Epithelial cell of prostate (primary cell): Measurements from ENCODE around the gene ATG9A.
"Not testable (repeated sequence)": the region's sequence is repeated elsewhere in the genome, so short reads cannot be mapped to it uniquely, and the experiment has no call there.

ENCODE experiments used
- DNase-seq: peaks from one replicate; pipeline ENCODE4 v3.0.0-alpha.2; 2011; ENCODE audit warnings: low read depth, low spot score
- H3K27ac ChIP-seq: fragments of 450-650 bp; 2 replicates; pipeline ENCODE4 v1.5.1; 2017; ENCODE audit warnings: mild to moderate bottlenecking

ATG9A gene, protein sequence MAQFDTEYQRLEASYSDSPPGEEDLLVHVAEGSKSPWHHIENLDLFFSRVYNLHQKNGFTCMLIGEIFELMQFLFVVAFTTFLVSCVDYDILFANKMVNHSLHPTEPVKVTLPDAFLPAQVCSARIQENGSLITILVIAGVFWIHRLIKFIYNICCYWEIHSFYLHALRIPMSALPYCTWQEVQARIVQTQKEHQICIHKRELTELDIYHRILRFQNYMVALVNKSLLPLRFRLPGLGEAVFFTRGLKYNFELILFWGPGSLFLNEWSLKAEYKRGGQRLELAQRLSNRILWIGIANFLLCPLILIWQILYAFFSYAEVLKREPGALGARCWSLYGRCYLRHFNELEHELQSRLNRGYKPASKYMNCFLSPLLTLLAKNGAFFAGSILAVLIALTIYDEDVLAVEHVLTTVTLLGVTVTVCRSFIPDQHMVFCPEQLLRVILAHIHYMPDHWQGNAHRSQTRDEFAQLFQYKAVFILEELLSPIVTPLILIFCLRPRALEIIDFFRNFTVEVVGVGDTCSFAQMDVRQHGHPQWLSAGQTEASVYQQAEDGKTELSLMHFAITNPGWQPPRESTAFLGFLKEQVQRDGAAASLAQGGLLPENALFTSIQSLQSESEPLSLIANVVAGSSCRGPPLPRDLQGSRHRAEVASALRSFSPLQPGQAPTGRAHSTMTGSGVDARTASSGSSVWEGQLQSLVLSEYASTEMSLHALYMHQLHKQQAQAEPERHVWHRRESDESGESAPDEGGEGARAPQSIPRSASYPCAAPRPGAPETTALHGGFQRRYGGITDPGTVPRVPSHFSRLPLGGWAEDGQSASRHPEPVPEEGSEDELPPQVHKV

DNA sequence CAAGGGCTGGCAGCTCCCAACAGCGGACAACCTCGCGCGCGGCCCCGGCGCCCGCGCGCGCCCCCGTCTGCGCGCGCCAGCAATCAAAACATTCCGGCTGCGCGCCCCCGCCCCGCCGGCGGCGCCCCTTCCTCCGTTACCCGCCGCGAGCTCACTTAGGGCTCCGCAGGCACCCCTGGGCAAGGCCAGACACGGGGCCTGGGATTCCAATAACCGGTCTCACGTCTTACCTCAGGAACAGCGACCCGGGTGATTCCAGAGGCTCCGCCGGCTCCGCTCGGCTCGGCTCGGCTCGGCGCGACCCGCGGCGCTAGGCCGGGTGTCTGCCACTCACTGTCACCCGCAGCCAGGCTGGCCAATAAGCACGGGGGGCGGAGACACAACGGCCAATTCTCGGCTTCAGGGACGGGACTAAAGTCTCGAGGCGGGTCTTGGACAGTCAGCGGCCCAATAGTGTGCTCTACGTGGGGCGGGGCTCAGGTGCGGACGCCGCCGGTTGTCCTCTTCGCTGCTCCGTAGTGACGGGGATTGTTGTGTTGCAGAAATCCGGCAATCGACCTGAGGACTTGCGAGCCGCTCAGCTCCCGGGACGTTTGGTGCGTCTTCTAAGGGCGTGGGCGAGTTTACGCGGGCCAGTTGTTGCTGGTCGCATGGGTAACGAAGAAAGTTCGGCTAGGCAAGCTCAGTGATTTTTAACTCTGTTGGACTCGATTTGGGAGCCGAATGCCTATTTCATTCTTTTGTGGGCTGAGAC lies at the start of gene ATG9A, which contains the start of gene ANKZF1:
Gene ATG9A (minus strand): TSS at position 332 of the 754 bp plus-strand sequence. CDS start 1,612 bp downstream, outside the sequence.
Gene ANKZF1 (plus strand): TSS at position 502 of the 754 bp plus-strand sequence. CDS start 452 bp downstream, outside the sequence.
- H3K27ac ChIP-seq: peak within 1 kb of the TSS; percentile 92
- DNase-seq: peak; percentile 98

GRCh38 chr2:219278655-219279150 lies 49.3 kb upstream of the ATG9A start:
- no peak for DNase-seq
- peak overlapping the region; percentile 94 for H3K27ac ChIP-seq

- H3K27ac ChIP-seq: peak overlapping the region; percentile 94
- DNase-seq: no peak
Measured at GRCh38 chr2:219277703-219278654, 48.5 kb upstream of the ATG9A start.

- H3K27ac ChIP-seq: peak overlapping the region; percentile 100
- peak; percentile 78 for DNase-seq
Measured at GRCh38 chr2:219274361-219274921, 45.0 kb upstream of the ATG9A start.

DNA sequence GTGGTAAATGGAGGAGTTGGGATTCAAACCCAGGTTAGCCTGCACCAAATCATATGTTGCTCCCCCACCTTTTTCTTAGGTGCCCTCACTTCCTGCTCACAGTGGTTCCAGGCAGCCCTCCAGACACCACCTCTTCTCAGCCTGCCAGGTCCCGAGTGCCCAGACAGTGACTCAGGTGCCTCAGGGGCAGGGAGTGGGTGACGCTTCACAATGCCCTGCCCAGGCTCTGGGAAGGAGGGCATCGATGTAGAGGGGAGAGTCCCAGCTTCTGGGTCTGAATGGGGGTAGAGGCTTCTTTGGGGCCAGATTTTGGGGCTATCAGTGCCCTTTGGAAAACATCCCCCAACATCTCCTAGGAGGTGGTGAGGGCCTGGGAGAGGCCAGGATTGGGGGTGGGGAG lies 44.5 kb upstream of the ATG9A start:
- H3K27ac ChIP-seq: peak overlapping the region; percentile 100
- DNase-seq: peak; percentile 94

DNA sequence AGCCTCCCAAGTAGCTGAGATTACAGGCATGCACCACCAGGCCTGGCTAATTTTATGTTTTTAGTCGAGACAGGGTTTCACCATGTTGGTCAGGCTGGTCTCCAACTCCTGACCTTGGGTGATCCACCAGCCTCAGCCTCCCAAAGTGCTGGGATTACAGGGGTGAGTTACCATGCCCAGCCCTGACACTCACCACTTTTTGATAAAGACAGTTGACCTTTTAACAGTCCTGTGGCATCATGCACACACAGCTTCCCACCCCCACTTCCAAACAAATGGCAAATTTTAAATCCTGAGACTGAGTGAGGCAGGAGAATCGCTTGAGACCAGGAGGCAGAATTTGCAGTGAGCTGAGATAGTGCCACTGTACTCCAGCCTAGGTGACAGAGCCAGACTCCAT lies 43.6 kb upstream of the ATG9A start:
- H3K27ac ChIP-seq: peak overlapping the region; percentile 100
- no peak for DNase-seq

DNA sequence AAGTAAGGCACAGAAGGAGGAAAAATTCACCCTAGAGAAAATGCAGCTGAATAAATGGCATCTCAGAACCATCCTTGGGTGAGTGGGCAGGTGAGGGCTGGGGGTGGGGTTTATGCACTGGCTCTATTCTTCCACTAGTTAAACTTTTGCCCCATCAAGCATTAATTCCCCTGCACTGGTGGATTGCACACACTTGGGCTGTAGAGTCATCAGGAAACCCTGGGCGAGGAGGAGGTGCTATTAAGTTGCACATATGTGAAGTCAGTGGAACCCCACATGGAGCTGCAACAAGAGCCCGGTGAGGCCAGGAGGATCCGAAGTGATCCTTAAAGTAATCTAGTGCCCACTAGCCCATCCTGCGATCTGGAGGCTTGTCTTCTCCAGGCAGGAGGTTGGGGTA lies 42.9 kb upstream of the ATG9A start:
- peak overlapping the region; percentile 100 for H3K27ac ChIP-seq
- no peak for DNase-seq

DNA sequence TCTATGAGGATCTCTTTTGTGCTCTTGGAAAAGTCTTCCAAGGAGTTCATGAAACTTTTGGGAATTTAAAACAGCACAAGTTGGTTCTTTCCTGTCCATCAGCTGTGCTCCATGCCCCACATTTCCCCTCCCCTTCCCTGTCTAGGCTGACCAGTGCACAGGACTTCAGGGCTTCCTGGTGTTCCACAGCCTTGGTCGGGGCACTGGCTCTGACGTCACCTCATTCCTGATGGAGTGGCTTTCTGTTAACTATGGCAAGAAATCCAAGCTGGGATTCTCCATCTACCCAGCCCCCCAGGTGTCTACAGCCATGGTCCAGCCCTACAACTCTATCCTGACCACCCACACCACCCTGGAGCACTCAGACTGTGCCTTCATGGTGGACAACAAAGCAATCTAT lies 41.6 kb upstream of the ATG9A start:
- no peak for DNase-seq
- no peak overlapping the region for H3K27ac ChIP-seq

DNA sequence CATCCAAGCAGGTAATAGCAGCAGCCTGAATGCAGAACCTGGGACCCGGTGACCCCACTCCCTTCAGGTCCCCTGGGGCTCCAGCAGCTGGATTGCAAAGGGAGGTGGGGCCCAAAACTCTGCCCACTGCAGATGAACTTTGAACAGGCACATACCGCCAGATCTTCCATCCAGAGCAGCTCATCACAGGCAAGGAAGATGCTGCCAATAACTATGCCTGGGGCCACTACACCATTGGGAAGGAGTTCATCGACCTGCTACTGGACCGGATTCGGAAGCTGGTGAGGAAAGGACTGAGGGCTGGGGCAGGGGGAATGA lies 40.6 kb upstream of the ATG9A start:
- no peak for DNase-seq
- H3K27ac ChIP-seq: peak overlapping the region; percentile 34

DNA sequence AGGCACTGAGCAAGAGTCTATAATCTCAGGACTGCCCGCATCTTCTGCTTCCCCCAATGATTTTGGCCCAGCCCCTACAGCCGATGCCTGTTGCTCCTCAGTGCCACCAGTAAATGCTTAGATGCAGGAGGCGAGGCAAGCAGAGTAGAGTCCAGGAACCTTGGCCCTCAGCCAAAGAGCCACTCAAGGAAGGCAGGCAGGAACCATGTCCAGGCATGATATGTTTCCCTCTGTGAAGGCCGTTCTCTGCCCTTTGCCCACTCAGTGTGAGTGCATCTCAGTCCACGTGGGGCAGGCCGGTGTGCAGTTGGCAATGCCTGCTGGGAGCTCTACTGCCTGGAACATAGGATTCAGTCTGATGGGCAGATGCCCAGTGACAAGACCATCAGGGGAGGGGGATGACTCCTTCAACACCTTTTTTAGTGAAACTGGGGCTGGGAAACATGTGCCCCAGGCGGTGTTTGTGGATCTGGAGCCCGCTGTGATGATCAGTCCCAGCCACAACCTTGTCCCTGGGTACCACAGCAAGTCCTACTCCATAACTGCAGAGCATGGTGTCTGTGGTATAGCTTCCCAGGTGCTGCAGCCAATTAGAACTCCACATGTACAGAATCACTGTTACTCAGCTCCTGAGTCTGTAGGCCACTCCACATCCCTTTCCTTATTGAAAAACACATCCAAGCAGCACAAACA lies 40.1 kb upstream of the ATG9A start:
- no peak for DNase-seq
- H3K27ac ChIP-seq: peak overlapping the region; percentile 34

- no peak overlapping the region for H3K27ac ChIP-seq
- no peak for DNase-seq
Measured at GRCh38 chr2:219268294-219268693, 38.9 kb upstream of the ATG9A start.

GRCh38 chr2:219266886-219267285 lies 37.5 kb upstream of the ATG9A start:
- DNase-seq: no peak
- no peak overlapping the region for H3K27ac ChIP-seq

GRCh38 chr2:219266232-219266631 lies 36.8 kb upstream of the ATG9A start:
- no peak overlapping the region for H3K27ac ChIP-seq
- DNase-seq: no peak

DNA sequence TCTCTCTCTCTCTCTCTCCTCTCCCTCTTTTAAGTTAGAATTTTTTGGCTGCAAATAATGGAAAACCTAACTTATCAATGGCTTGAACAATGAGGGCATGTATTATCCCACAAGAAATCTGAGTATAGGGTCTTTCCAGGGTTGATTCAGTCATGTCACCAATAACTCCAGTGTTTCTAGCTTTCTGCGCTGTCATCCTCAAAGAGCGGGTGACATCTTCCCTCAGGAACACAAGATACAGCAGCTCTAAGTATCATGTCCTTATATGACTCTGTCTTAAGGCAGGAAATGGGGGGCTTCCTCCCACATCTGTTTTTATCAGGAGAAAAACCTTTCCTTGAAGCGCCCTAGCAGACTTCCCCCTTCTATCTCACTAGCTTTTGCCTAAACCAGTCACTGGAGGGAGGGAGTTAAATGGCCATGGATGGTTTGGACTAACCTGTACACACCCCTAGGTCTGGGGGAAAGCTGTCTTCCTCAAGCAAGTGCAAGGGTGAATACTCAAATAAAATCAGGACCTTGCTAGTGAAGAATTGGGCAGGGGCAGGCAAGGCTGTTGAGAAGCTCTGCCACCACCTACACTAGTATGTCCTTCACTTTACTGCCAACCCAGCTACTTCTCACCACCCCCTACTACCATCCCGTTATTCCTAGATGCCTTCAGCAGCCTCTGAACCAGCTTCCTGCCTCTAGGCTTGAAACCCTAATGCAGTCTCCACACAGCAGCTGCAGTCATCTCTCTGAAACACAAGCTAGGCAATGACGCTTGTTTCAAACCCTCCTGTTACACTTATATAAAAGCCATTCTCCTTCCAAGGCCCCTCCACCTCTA lies 31.8 kb upstream of the ATG9A start:
- H3K27ac ChIP-seq: no peak overlapping the region
- DNase-seq: no peak

DNA sequence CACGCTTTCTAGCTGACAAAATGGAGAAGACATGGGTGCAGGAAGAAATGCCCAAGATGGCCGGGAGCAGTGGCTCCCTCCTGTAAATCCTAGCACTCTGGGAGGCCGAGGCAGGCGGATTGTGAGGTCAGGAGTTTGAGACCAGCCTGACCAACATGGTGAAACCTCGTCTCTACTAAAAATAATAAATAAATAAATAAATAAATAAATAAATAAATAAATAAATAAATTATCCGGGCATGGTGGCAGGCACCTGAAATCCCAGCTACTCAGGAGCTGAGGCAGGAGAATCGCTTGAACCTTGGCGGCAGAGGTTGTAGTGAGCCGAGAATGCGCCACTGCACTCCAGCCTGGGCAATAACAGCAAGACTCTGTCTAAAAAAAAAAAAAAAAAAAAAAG lies 29.5 kb upstream of the ATG9A start:
- not testable (repeated sequence) for DNase-seq, H3K27ac ChIP-seq

GRCh38 chr2:219254590-219255201 lies 25.3 kb upstream of the ATG9A start:
- no peak for DNase-seq
- H3K27ac ChIP-seq: peak overlapping the region; percentile 99
